Parathyroid adenoma (tissue), 2 donors: ENCODE measurements around the gene IGFL4.

Experiments used
- H2AFZ ChIP-seq: fragments of 300-600 bp; sonication (generic); one replicate; pipeline ENCODE4 v1.7.0; 2017; ENCODE audit warnings: antibody characterized with exemption, mild to moderate bottlenecking
- H3K27ac ChIP-seq: fragments of 300-600 bp; sonication (generic); one replicate; pipeline ENCODE4 v1.7.0; 2017
- H3K27me3 ChIP-seq: fragments of 300-600 bp; sonication (generic); one replicate; pipeline ENCODE4 v1.7.0; 2017; ENCODE audit warnings: low read length; ENCODE audit not compliant: control insufficient read depth, insufficient read depth
- H3K36me3 ChIP-seq: fragments of 300-600 bp; sonication (generic); one replicate; pipeline ENCODE4 v1.7.0; 2017; ENCODE audit warnings: low read length; ENCODE audit not compliant: control insufficient read depth, insufficient read depth
- H3K4me1 ChIP-seq: fragments of 300-600 bp; sonication (generic); one replicate; pipeline ENCODE4 v1.7.0; 2017; ENCODE audit warnings: control low read depth
- H3K4me2 ChIP-seq: fragments of 300-600 bp; sonication (generic); one replicate; pipeline ENCODE4 v1.7.0; 2017; ENCODE audit warnings: low read length
- H3K4me3 ChIP-seq: fragments of 300-600 bp; sonication (generic); one replicate; pipeline ENCODE4 v1.7.0; 2017; ENCODE audit warnings: low read depth, low read length
- H3K79me2 ChIP-seq: fragments of 300-600 bp; sonication (generic); one replicate; pipeline ENCODE4 v1.7.0; 2017; ENCODE audit warnings: control low read depth
- H3K9ac ChIP-seq: fragments of 300-600 bp; sonication (generic); one replicate; pipeline ENCODE4 v1.7.0; 2017; ENCODE audit warnings: mild to moderate bottlenecking
- H3K9me3 ChIP-seq: fragments of 300-600 bp; sonication (generic); one replicate; pipeline ENCODE4 v1.7.0; 2017; ENCODE audit warnings: low read length; ENCODE audit not compliant: control insufficient read depth
- CTCF ChIP-seq: fragments of 300-600 bp; sonication (generic); IDR thresholded peaks from one replicate; pipeline ENCODE4 v1.7.0; 2017; ENCODE audit warnings: antibody characterized with exemption, mild to moderate bottlenecking
- donor health status: primary hyperparathyroidism.

Gene IGFL4

DNA sequence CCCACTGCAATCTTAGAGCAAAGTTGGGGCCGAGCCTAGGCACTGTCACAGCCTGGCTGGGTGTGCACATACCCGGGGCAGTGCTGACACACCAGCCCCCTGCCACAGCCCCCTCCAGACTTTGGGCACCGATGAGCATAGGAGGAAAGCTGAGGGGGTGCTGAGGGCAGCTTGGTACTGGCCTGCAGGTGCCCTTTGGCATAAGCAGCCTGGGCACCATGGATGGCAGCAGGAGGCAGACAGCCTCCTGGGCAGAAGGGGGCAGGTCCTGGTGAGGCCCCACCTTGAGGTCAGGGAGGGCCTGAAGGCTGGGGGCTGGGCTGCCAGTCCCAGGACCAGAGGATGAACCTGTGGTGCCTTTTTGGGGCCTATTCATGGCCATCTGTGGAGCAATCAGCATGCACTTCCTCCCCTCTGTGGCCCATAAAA lies 8.2 kb downstream of the IGFL4 start:
- no peak overlapping the region for H3K27ac ChIP-seq
- H3K27me3 ChIP-seq = no peaks in the 10 kb centered on the region

GRCh38 chr19:46031781-46032596 lies 8.8 kb downstream of the IGFL4 start:
- H3K4me3 ChIP-seq = no peak overlapping the region
- no peak overlapping the region for H3K27ac ChIP-seq
- no peaks in the 10 kb centered on the region for H3K4me1 ChIP-seq
- no peaks in the 10 kb centered on the region for H3K27me3 ChIP-seq
- H3K4me2 ChIP-seq = no peak overlapping the region
- no peak overlapping the region for H3K9ac ChIP-seq
- TF ChIP-seq CTCF = no peak
- no peaks in the 10 kb centered on the region for H3K9me3 ChIP-seq
- H3K79me2 ChIP-seq = no peaks in the 10 kb centered on the region
- H2AFZ ChIP-seq = no peak overlapping the region
- H3K36me3 ChIP-seq = no peaks in the 10 kb centered on the region

More for the DNA sequence above, 8.2 kb downstream of the IGFL4 start:
- Histone ChIP-seq H3K4me1 (no peaks in the 10 kb centered on the region), H3K9ac (no peak overlapping the region), H3K4me2 (no peak overlapping the region), H3K36me3 (no peaks in the 10 kb centered on the region), H2AFZ (no peak overlapping the region), H3K79me2 (no peaks in the 10 kb centered on the region), H3K9me3 (no peaks in the 10 kb centered on the region), H3K4me3 (no peak overlapping the region)
- TF ChIP-seq CTCF = no peak

- no peak for TF ChIP-seq CTCF
- H3K9ac ChIP-seq = no peak overlapping the region
- H3K79me2 ChIP-seq = no peaks in the 10 kb centered on the region
Observed at GRCh38 chr19:46030812-46031550, 9.8 kb downstream of the IGFL4 start.

DNA sequence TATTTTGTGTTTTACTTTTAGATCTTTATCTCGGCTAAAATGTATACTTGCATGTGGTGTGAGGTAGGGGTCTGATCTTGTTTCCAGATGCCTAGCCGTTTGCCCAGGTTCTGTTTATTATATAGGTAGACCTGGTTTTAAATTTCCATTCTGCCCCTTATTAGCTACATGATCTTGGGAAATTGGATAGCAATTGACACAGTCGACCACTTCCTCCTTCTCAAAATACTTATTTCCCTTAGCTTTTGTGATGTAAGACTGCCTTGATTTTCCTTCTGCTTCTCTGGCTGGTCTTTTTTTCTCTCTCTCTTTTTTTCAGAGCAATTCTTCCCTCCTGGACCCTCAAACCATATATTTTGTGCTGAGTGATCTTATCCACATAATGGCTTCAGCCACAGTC lies 15.0 kb downstream of the IGFL4 start:
- no peak overlapping the region for H3K4me2 ChIP-seq
- no peaks in the 10 kb centered on the region for H3K79me2 ChIP-seq
- no peak overlapping the region for H3K4me3 ChIP-seq
- no peak overlapping the region for H3K9ac ChIP-seq
- peaks cover 5% of the 10 kb centered on the region for H3K27me3 ChIP-seq
- no peak overlapping the region for H2AFZ ChIP-seq
- H3K36me3 ChIP-seq = no peaks in the 10 kb centered on the region
- H3K4me1 ChIP-seq = no peaks in the 10 kb centered on the region
- H3K27ac ChIP-seq = no peak overlapping the region
- no peak for TF ChIP-seq CTCF
- no peaks in the 10 kb centered on the region for H3K9me3 ChIP-seq

More at GRCh38 chr19:46030812-46031550, 9.8 kb downstream of the IGFL4 start:
- Histone ChIP-seq H3K4me3 (no peak overlapping the region), H3K4me2 (no peak overlapping the region), H2AFZ (no peak overlapping the region), H3K9me3 (no peaks in the 10 kb centered on the region), H3K36me3 (no peaks in the 10 kb centered on the region), H3K4me1 (no peaks in the 10 kb centered on the region), H3K27ac (no peak overlapping the region), H3K27me3 (no peaks in the 10 kb centered on the region)
